ENCODE data around the gene MAP3K9. TPM values are rescaled to one million over a fixed set of nuclear protein-coding genes. Genes with fewer than 3 reads are reported as not detected.
A peak's percentile ranks its signal among the peaks of the same experiment; 100 is the strongest.

Gene MAP3K9
- total RNA-seq, 1 experiment from 2014 or later: 5.4 TPM

- DNase-seq (ENCODE audit: low read depth, low spot score): no peak
- in situ Hi-C loops (cut with HindIII; ENCODE audit: low pct_unique_long_range_greater_than_20kb, low sequenced_read_pairs): no loop called here
These were observed 54.3 kb downstream of the MAP3K9 start for GRCh38 chr14:70754991-70755390.

- in situ Hi-C loops (cut with HindIII; ENCODE audit: low pct_unique_long_range_greater_than_20kb, low sequenced_read_pairs): no loop called here
- no peak for DNase-seq (ENCODE audit: low read depth, low spot score)
These were observed 55.8 kb downstream of the MAP3K9 start for GRCh38 chr14:70753518-70753953.

GRCh38 chr14:70748422-70748821 is 60.9 kb downstream of the MAP3K9 start:
- in situ Hi-C loops (cut with HindIII; ENCODE audit: low pct_unique_long_range_greater_than_20kb, low sequenced_read_pairs): no loop called here
- DNase-seq (ENCODE audit: low read depth, low spot score): no peak

- in situ Hi-C loops (cut with HindIII; ENCODE audit: low pct_unique_long_range_greater_than_20kb, low sequenced_read_pairs): no loop called here
- no peak for DNase-seq (ENCODE audit: low read depth, low spot score)
These were observed 64.7 kb downstream of the MAP3K9 start for GRCh38 chr14:70744641-70745040.

GRCh38 chr14:70742316-70742715 is 67.0 kb downstream of the MAP3K9 start:
- no peak for DNase-seq (ENCODE audit: low read depth, low spot score)
- in situ Hi-C loops (cut with HindIII; ENCODE audit: low pct_unique_long_range_greater_than_20kb, low sequenced_read_pairs): no loop called here

GRCh38 chr14:70741482-70741881 is 67.8 kb downstream of the MAP3K9 start:
- in situ Hi-C loops (cut with HindIII; ENCODE audit: low pct_unique_long_range_greater_than_20kb, low sequenced_read_pairs): no loop called here
- no peak for DNase-seq (ENCODE audit: low read depth, low spot score)

- DNase-seq (ENCODE audit: low read depth, low spot score): peak; percentile 30
- in situ Hi-C loops (cut with HindIII; ENCODE audit: low pct_unique_long_range_greater_than_20kb, low sequenced_read_pairs): no loop called here
These were observed 74.3 kb downstream of the MAP3K9 start for GRCh38 chr14:70735043-70735442.

- no peak for DNase-seq (ENCODE audit: low read depth, low spot score)
- in situ Hi-C loops (cut with HindIII; ENCODE audit: low pct_unique_long_range_greater_than_20kb, low sequenced_read_pairs): no loop called here
These were observed 77.7 kb downstream of the MAP3K9 start for GRCh38 chr14:70731447-70732239.

- in situ Hi-C loops (cut with HindIII; ENCODE audit: low pct_unique_long_range_greater_than_20kb, low sequenced_read_pairs): no loop called here
- no peak for DNase-seq (ENCODE audit: low read depth, low spot score)
These were observed 78.9 kb downstream of the MAP3K9 start for GRCh38 chr14:70730393-70730792.

- DNase-seq (ENCODE audit: low read depth, low spot score): peak; percentile 59
- in situ Hi-C loops (cut with HindIII; ENCODE audit: low pct_unique_long_range_greater_than_20kb, low sequenced_read_pairs): no loop called here
These were observed 82.5 kb downstream of the MAP3K9 start for GRCh38 chr14:70726651-70727375.

GRCh38 chr14:70724944-70725343 is 84.4 kb downstream of the MAP3K9 start:
- no peak for DNase-seq (ENCODE audit: low read depth, low spot score)
- in situ Hi-C loops (cut with HindIII; ENCODE audit: low pct_unique_long_range_greater_than_20kb, low sequenced_read_pairs): no loop called here

GRCh38 chr14:70724110-70724509 is 85.2 kb downstream of the MAP3K9 start:
- in situ Hi-C loops (cut with HindIII; ENCODE audit: low pct_unique_long_range_greater_than_20kb, low sequenced_read_pairs): no loop called here
- DNase-seq (ENCODE audit: low read depth, low spot score): no peak

- DNase-seq (ENCODE audit: low read depth, low spot score): no peak
- in situ Hi-C loops (cut with HindIII; ENCODE audit: low pct_unique_long_range_greater_than_20kb, low sequenced_read_pairs): no loop called here
These were observed 86.0 kb downstream of the MAP3K9 start for GRCh38 chr14:70723276-70723675.

GRCh38 chr14:70722418-70722817 is 86.9 kb downstream of the MAP3K9 start:
- in situ Hi-C loops (cut with HindIII; ENCODE audit: low pct_unique_long_range_greater_than_20kb, low sequenced_read_pairs): no loop called here
- no peak for DNase-seq (ENCODE audit: low read depth, low spot score)

GRCh38 chr14:70721542-70721941 is 87.8 kb downstream of the MAP3K9 start:
- in situ Hi-C loops (cut with HindIII; ENCODE audit: low pct_unique_long_range_greater_than_20kb, low sequenced_read_pairs): no loop called here
- DNase-seq (ENCODE audit: low read depth, low spot score): peak; percentile 54

- in situ Hi-C loops (cut with HindIII; ENCODE audit: low pct_unique_long_range_greater_than_20kb, low sequenced_read_pairs): no loop called here
- DNase-seq (ENCODE audit: low read depth, low spot score): no peak
These were observed 90.8 kb downstream of the MAP3K9 start for GRCh38 chr14:70718383-70719118.

- DNase-seq (ENCODE audit: low read depth, low spot score): no peak
- in situ Hi-C loops (cut with HindIII; ENCODE audit: low pct_unique_long_range_greater_than_20kb, low sequenced_read_pairs): no loop called here
These were observed 92.4 kb downstream of the MAP3K9 start for GRCh38 chr14:70716958-70717357.

- in situ Hi-C loops (cut with HindIII; ENCODE audit: low pct_unique_long_range_greater_than_20kb, low sequenced_read_pairs): no loop called here
- no peak for DNase-seq (ENCODE audit: low read depth, low spot score)
These were observed 92.8 kb downstream of the MAP3K9 start for GRCh38 chr14:70716483-70716882.

All from SK-MEL-5 (cell line).